ENCODE data around the gene ARHGEF10L. TPM values are rescaled to one million over a fixed set of nuclear protein-coding genes. Genes with fewer than 3 reads are reported as not detected.

The ARHGEF10L gene
- total and polyA plus RNA-seq, 4 experiments from 2014 or later, result 0.47 to 0.78 TPM; not detected in 2

GRCh38 chr1:17575797-17576518 is 36.5 kb downstream of the ARHGEF10L start:
- Mint-ChIP-seq H3K27me3 (peaks cover 5 to 6% of the 10 kb centered on the region in 2 donors), H3K36me3 (no peaks in the 10 kb centered on the region), H3K4me3 (no peak overlapping the region), H3K4me1 (no peaks in the 10 kb centered on the region), H3K9me3 (no peaks in the 10 kb centered on the region), H3K27ac (no peak overlapping the region)
- POLR2A ChIA-PET (ENCODE audit: partially characterized antibody), result no interaction called here
- intact Hi-C loops (cut with micrococcal nuclease), result no loop called here
- no peak for DNase-seq
- H3K4me1 ChIP-seq (ENCODE audit: insufficient read depth, low read length), result no peaks in the 10 kb centered on the region
- H3K27me3 ChIP-seq (ENCODE audit: insufficient read depth, low read length), result no peaks in the 10 kb centered on the region
- H3K27ac ChIP-seq (ENCODE audit: low read depth, low read length), result no peak overlapping the region
- CTCF ChIA-PET (ENCODE audit: partially characterized antibody), result no interaction called here
- no peaks in the 10 kb centered on the region for H3K9me3 ChIP-seq (ENCODE audit: control insufficient read depth in 1 of 2, low read length in 2 of 2)
- H3K36me3 ChIP-seq (ENCODE audit: insufficient read depth, low read length), result no peaks in the 10 kb centered on the region
- no peak overlapping the region for H3K4me3 ChIP-seq (ENCODE audit: low read length in 2 of 2)

- no peak for DNase-seq
- Mint-ChIP-seq H3K27ac (no peak overlapping the region), H3K27me3 (peaks cover 5% of the 10 kb centered on the region in 2 donors)
These were observed 37.0 kb downstream of the ARHGEF10L start for GRCh38 chr1:17576519-17576853.

GRCh38 chr1:17577907-17578297 is 38.4 kb downstream of the ARHGEF10L start:
- POLR2A ChIA-PET (ENCODE audit: partially characterized antibody), result no interaction called here
- H3K4me1 Mint-ChIP-seq, result peaks cover 0 to 2% (median 0%) of the 10 kb centered on the region in 4 donors
- H3K9me3 ChIP-seq (ENCODE audit: control insufficient read depth in 1 of 2, low read length in 2 of 2), result no peaks in the 10 kb centered on the region
- H3K36me3 Mint-ChIP-seq, result no peaks in the 10 kb centered on the region
- no peak for DNase-seq
- H3K36me3 ChIP-seq (ENCODE audit: insufficient read depth, low read length), result no peaks in the 10 kb centered on the region
- peak overlapping the region in 1 of 7 donors; percentile 57 for H3K27ac Mint-ChIP-seq
- H3K27ac ChIP-seq (ENCODE audit: low read depth, low read length), result no peak overlapping the region
- CTCF ChIA-PET (ENCODE audit: partially characterized antibody), result no interaction called here
- H3K9me3 Mint-ChIP-seq, result no peaks in the 10 kb centered on the region
- H3K27me3 Mint-ChIP-seq, result peaks cover 5 to 6% of the 10 kb centered on the region in 2 donors
- H3K4me3 ChIP-seq (ENCODE audit: low read length in 2 of 2), result no peak overlapping the region
- H3K4me3 Mint-ChIP-seq, result no peak overlapping the region
- no peaks in the 10 kb centered on the region for H3K27me3 ChIP-seq (ENCODE audit: insufficient read depth, low read length)
- no peaks in the 10 kb centered on the region for H3K4me1 ChIP-seq (ENCODE audit: insufficient read depth, low read length)
- intact Hi-C loops (cut with micrococcal nuclease), result no loop called here

More at GRCh38 chr1:17576519-17576853, 37.0 kb downstream of the ARHGEF10L start:
- intact Hi-C loops (cut with micrococcal nuclease), result no loop called here
- ChIA-PET POLR2A (ENCODE audit: partially characterized antibody) (no interaction called here), CTCF (ENCODE audit: partially characterized antibody) (no interaction called here)
- H3K4me3 ChIP-seq (ENCODE audit: low read length in 2 of 2), result no peak overlapping the region
- Mint-ChIP-seq H3K36me3 (no peaks in the 10 kb centered on the region), H3K9me3 (no peaks in the 10 kb centered on the region), H3K4me1 (peaks cover 0 to 2% (median 0%) of the 10 kb centered on the region in 4 donors), H3K4me3 (no peak overlapping the region)
- H3K9me3 ChIP-seq (ENCODE audit: control insufficient read depth in 1 of 2, low read length in 2 of 2), result no peaks in the 10 kb centered on the region
- no peaks in the 10 kb centered on the region for H3K27me3 ChIP-seq (ENCODE audit: insufficient read depth, low read length)
- no peaks in the 10 kb centered on the region for H3K36me3 ChIP-seq (ENCODE audit: insufficient read depth, low read length)
- no peak overlapping the region for H3K27ac ChIP-seq (ENCODE audit: low read depth, low read length)
- no peaks in the 10 kb centered on the region for H3K4me1 ChIP-seq (ENCODE audit: insufficient read depth, low read length)

- intact Hi-C loops (cut with micrococcal nuclease), result no loop called here
- H3K36me3 Mint-ChIP-seq, result no peaks in the 10 kb centered on the region
- H3K4me1 ChIP-seq (ENCODE audit: insufficient read depth, low read length), result no peaks in the 10 kb centered on the region
These were observed 40.7 kb downstream of the ARHGEF10L start for GRCh38 chr1:17579951-17580939.

GRCh38 chr1:17581389-17582123 is 42.1 kb downstream of the ARHGEF10L start:
- no peak for DNase-seq
- no peak overlapping the region for H3K27ac Mint-ChIP-seq
- H3K36me3 Mint-ChIP-seq, result no peaks in the 10 kb centered on the region
- H3K4me1 ChIP-seq (ENCODE audit: insufficient read depth, low read length), result no peaks in the 10 kb centered on the region
- H3K36me3 ChIP-seq (ENCODE audit: insufficient read depth, low read length), result no peaks in the 10 kb centered on the region
- H3K27me3 Mint-ChIP-seq, result peaks cover 6% of the 10 kb centered on the region in 2 donors
- POLR2A ChIA-PET (ENCODE audit: partially characterized antibody), result no interaction called here
- H3K27ac ChIP-seq (ENCODE audit: low read depth, low read length), result no peak overlapping the region
- H3K4me3 Mint-ChIP-seq, result no peak overlapping the region
- H3K9me3 ChIP-seq (ENCODE audit: control insufficient read depth in 1 of 2, low read length in 2 of 2), result no peaks in the 10 kb centered on the region
- H3K27me3 ChIP-seq (ENCODE audit: insufficient read depth, low read length), result no peaks in the 10 kb centered on the region
- H3K9me3 Mint-ChIP-seq, result no peaks in the 10 kb centered on the region
- CTCF ChIA-PET (ENCODE audit: partially characterized antibody), result no interaction called here
- peaks cover 0 to 2% (median 0%) of the 10 kb centered on the region in 4 donors for H3K4me1 Mint-ChIP-seq
- no peak overlapping the region for H3K4me3 ChIP-seq (ENCODE audit: low read length in 2 of 2)
- intact Hi-C loops (cut with micrococcal nuclease), result no loop called here

More at GRCh38 chr1:17579951-17580939, 40.7 kb downstream of the ARHGEF10L start:
- Histone ChIP-seq H3K9me3 (ENCODE audit: control insufficient read depth in 1 of 2, low read length in 2 of 2) (no peaks in the 10 kb centered on the region), H3K27ac (ENCODE audit: low read depth, low read length) (no peak overlapping the region), H3K4me3 (ENCODE audit: low read length in 2 of 2) (no peak overlapping the region), H3K27me3 (ENCODE audit: insufficient read depth, low read length) (no peaks in the 10 kb centered on the region), H3K36me3 (ENCODE audit: insufficient read depth, low read length) (no peaks in the 10 kb centered on the region)
- H3K9me3 Mint-ChIP-seq, result no peaks in the 10 kb centered on the region
- H3K27ac Mint-ChIP-seq, result no peak overlapping the region
- no peak overlapping the region for H3K4me3 Mint-ChIP-seq
- H3K4me1 Mint-ChIP-seq, result peaks cover 0 to 2% (median 0%) of the 10 kb centered on the region in 4 donors
- H3K27me3 Mint-ChIP-seq, result peaks cover 6 to 9% of the 10 kb centered on the region in 2 donors
- ChIA-PET POLR2A (ENCODE audit: partially characterized antibody) (no interaction called here), CTCF (ENCODE audit: partially characterized antibody) (no interaction called here)
- no peak for DNase-seq

GRCh38 chr1:17582124-17582774 is 42.8 kb downstream of the ARHGEF10L start:
- Mint-ChIP-seq H3K4me1 (peaks cover 0 to 2% (median 0%) of the 10 kb centered on the region in 4 donors), H3K9me3 (no peaks in the 10 kb centered on the region), H3K27me3 (peaks cover 6 to 10% of the 10 kb centered on the region in 2 donors), H3K4me3 (no peak overlapping the region), H3K36me3 (no peaks in the 10 kb centered on the region), H3K27ac (no peak overlapping the region)
- Histone ChIP-seq H3K27ac (ENCODE audit: low read depth, low read length) (no peak overlapping the region), H3K9me3 (ENCODE audit: control insufficient read depth in 1 of 2, low read length in 2 of 2) (no peaks in the 10 kb centered on the region), H3K27me3 (ENCODE audit: insufficient read depth, low read length) (no peaks in the 10 kb centered on the region), H3K36me3 (ENCODE audit: insufficient read depth, low read length) (no peaks in the 10 kb centered on the region), H3K4me3 (ENCODE audit: low read length in 2 of 2) (no peak overlapping the region), H3K4me1 (ENCODE audit: insufficient read depth, low read length) (no peaks in the 10 kb centered on the region)
- POLR2A ChIA-PET (ENCODE audit: partially characterized antibody), result no interaction called here
- intact Hi-C loops (cut with micrococcal nuclease), result no loop called here
- CTCF ChIA-PET (ENCODE audit: partially characterized antibody), result no interaction called here
- DNase-seq, result no peak

Data from CD4-positive, alpha-beta memory T cell (primary cell).